Astrocyte (in vitro differentiated cells and primary cell): ENCODE results near the gene SCYL1.

Experiments used
- EZH2 ChIP-seq: IDR thresholded peaks from 2 replicates; pipeline ENCODE4 v1.6.1; 2012; ENCODE audit warnings: mild to moderate bottlenecking, low read length, inconsistent platforms; ENCODE audit not compliant: insufficient read depth
- TF ChIP-seq, protein P1 (sequence below): IDR thresholded peaks from 2 replicates; pipeline ENCODE4 v1.5.1; 2011; ENCODE audit warnings: low read depth, mild to moderate bottlenecking, inconsistent platforms, low read length, moderate library complexity; ENCODE audit not compliant: insufficient read depth

DNA sequence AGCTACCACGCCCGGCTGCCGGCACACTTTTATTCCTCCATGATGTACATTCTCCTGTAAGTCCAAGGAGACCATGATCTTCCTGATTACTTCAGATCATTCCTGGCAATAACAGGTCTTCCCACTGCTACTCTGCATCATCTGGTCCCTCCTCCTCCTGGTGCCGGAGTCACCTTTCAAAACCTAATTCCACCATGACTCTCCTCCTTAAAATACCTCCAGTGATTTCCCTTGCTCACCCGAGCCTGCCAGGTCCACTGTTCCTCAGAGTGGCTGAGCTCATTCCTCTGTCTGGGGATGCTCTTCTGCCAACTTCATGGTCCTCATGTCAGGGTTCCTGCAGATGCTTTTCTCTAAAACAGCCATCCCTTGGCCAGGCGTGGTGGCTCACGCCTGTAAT lies 37.1 kb downstream of the SCYL1 start:
- no peak for TF ChIP-seq EZH2
- TF ChIP-seq, protein P1, sequence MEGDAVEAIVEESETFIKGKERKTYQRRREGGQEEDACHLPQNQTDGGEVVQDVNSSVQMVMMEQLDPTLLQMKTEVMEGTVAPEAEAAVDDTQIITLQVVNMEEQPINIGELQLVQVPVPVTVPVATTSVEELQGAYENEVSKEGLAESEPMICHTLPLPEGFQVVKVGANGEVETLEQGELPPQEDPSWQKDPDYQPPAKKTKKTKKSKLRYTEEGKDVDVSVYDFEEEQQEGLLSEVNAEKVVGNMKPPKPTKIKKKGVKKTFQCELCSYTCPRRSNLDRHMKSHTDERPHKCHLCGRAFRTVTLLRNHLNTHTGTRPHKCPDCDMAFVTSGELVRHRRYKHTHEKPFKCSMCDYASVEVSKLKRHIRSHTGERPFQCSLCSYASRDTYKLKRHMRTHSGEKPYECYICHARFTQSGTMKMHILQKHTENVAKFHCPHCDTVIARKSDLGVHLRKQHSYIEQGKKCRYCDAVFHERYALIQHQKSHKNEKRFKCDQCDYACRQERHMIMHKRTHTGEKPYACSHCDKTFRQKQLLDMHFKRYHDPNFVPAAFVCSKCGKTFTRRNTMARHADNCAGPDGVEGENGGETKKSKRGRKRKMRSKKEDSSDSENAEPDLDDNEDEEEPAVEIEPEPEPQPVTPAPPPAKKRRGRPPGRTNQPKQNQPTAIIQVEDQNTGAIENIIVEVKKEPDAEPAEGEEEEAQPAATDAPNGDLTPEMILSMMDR, result no peak
